Activated B cell treated with CpG ODN at 0.5 μM for 24 hours (primary cell): Measurements from ENCODE around the gene DLGAP1. TPM values are rescaled to one million over a fixed set of nuclear protein-coding genes. Genes with fewer than 3 reads are reported as not detected.

Source experiments
- ATAC-seq: fragments of 200-7000 bp; cut with Tn5 transposase; one replicate; pipeline ENCODE4 v1.10.0; 2021; ENCODE audit warnings: low read depth, mild to moderate bottlenecking, moderate library complexity
- CTCF ChIA-PET: fragments of 350-600 bp; sonication (Branson Sonifier 250); formaldehyde crosslinking; loops from one replicate; lab custom pipeline; 2021; ENCODE audit warnings: antibody characterized with exemption; lab: Charles Lee
- POLR2A ChIA-PET: fragments of 350-600 bp; sonication (Branson Sonifier 250); formaldehyde crosslinking; loops from one replicate; lab custom pipeline; 2021; ENCODE audit warnings: antibody characterized with exemption; lab: Charles Lee
- DNase-seq: peaks from one replicate; pipeline ENCODE4 v3.0.0; 2022
- H3K27ac Mint-ChIP-seq: one replicate; pipeline ENCODE4 v1.8.0; 2020; ENCODE audit warnings: mixed read lengths
- H3K27me3 Mint-ChIP-seq: one replicate; pipeline ENCODE4 v1.8.0; 2021; ENCODE audit warnings: mixed read lengths
- H3K36me3 Mint-ChIP-seq: one replicate; pipeline ENCODE4 v1.8.0; 2021; ENCODE audit warnings: low read depth, mixed read lengths
- H3K4me1 Mint-ChIP-seq: one replicate; pipeline ENCODE4 v1.8.0; 2021; ENCODE audit warnings: mixed read lengths
- H3K4me3 Mint-ChIP-seq: one replicate; pipeline ENCODE4 v1.8.0; 2020; ENCODE audit warnings: mild to moderate bottlenecking, mixed read lengths
- H3K9me3 Mint-ChIP-seq: one replicate; pipeline ENCODE4 v1.8.0; 2020; ENCODE audit warnings: mixed read lengths
- intact Hi-C: fragments of 100-400 bp; cut with micrococcal nuclease; formaldehyde crosslinking; loops from one replicate; pipeline ENCODE4 v1.15.1; 2024
- total RNA-seq: library from RNA; stranded (reverse); gene quantifications from 2 replicates; pipeline ENCODE4 v1.2.3, GENCODE V29; 2022
- TF ChIP-seq, protein P1 (sequence below): fragments of 200-600 bp; IDR thresholded peaks from one replicate; pipeline ENCODE4 v1.8.0; 2022; ENCODE audit warnings: antibody characterized with exemption, mild to moderate bottlenecking

DLGAP1 gene
- total RNA-seq, 1 donor from 2014 or later, result 0.18 TPM

DNA sequence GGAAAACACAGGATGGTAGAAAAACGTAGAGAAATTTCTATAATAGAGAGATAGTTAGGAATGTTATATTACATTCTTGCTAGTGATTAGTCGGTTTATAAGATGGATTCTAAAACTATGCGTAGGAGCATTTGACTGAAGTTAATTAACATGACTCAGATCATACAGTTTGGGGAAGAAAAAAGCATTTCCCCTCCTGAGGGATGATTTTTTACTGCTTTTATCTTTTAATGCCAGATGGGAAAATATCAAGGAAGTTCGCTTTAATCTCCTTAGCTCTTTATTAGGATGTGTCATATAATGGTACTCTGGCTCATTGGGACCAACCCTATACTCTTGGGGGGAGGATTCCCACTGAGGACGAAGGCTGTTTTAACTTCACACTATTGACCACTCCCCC, 503.1 kb downstream of the DLGAP1 start:
- no peaks in the 10 kb centered on the region for H3K27me3 Mint-ChIP-seq
- ChIA-PET POLR2A (no interaction called here), CTCF (no interaction called here)
- no peaks in the 10 kb centered on the region for H3K36me3 Mint-ChIP-seq
- H3K4me3 Mint-ChIP-seq, result no peak overlapping the region
- peaks cover 3% of the 10 kb centered on the region for H3K9me3 Mint-ChIP-seq
- no peaks in the 10 kb centered on the region for H3K4me1 Mint-ChIP-seq
- no peak for ATAC-seq
- intact Hi-C loops, result no loop called here
- DNase-seq, result no peak
- TF ChIP-seq, protein P1, sequence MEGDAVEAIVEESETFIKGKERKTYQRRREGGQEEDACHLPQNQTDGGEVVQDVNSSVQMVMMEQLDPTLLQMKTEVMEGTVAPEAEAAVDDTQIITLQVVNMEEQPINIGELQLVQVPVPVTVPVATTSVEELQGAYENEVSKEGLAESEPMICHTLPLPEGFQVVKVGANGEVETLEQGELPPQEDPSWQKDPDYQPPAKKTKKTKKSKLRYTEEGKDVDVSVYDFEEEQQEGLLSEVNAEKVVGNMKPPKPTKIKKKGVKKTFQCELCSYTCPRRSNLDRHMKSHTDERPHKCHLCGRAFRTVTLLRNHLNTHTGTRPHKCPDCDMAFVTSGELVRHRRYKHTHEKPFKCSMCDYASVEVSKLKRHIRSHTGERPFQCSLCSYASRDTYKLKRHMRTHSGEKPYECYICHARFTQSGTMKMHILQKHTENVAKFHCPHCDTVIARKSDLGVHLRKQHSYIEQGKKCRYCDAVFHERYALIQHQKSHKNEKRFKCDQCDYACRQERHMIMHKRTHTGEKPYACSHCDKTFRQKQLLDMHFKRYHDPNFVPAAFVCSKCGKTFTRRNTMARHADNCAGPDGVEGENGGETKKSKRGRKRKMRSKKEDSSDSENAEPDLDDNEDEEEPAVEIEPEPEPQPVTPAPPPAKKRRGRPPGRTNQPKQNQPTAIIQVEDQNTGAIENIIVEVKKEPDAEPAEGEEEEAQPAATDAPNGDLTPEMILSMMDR, result no peak
- no peak overlapping the region for H3K27ac Mint-ChIP-seq

DNA sequence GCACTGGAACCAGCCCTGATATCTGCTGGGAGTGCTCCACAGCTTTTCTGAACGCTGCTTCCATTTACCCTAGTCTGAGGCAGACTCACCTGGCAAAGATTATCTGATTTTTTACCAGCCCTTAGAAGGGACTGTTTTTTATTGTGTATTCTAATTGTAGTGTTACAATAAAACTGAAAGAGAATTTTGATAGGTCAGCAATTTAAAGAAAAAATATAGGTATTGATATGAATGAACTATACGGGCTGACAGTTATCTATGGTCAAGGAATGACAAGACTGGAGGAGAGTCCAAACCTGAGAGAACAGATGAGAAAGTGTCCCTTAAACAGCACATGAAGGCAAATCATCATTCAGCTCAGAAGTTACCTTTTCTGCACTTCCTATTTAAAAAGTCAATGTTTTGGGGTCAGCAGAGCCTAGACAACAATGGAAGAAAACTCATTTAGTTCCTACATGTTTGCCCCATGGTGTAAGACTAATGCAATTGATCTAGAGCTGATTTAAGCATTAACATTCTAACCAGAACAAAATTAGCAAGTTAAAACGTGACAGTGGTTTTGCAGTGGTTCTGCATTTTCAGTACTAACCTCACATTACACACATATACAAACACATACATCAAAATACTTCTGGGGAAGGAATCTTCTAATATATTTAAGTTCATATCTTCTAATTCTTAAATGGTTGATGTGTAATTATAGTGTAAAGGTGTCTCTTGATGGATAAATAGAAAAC, 504.3 kb downstream of the DLGAP1 start:
- intact Hi-C loops, result no loop called here
- Mint-ChIP-seq H3K9me3 (peaks cover under 1% of the 10 kb centered on the region), H3K27me3 (no peaks in the 10 kb centered on the region), H3K36me3 (no peaks in the 10 kb centered on the region), H3K4me3 (no peak overlapping the region), H3K4me1 (no peaks in the 10 kb centered on the region), H3K27ac (no peak overlapping the region)
- DNase-seq, result no peak
- TF ChIP-seq, protein P1, result no peak
- ChIA-PET POLR2A (no interaction called here), CTCF (no interaction called here)
- no peak for ATAC-seq

- CTCF ChIA-PET, result no interaction called here
- Mint-ChIP-seq H3K9me3 (no peaks in the 10 kb centered on the region), H3K36me3 (no peaks in the 10 kb centered on the region), H3K4me3 (no peak overlapping the region), H3K27ac (no peak overlapping the region), H3K27me3 (no peaks in the 10 kb centered on the region), H3K4me1 (no peaks in the 10 kb centered on the region)
- ATAC-seq (no peak), DNase-seq (no peak)
- POLR2A ChIA-PET, result no interaction called here
- TF ChIP-seq, protein P1, result no peak
- intact Hi-C loops, result no loop called here
These were observed 506.1 kb downstream of the DLGAP1 start for GRCh38 chr18:3948958-3949357.

DNA sequence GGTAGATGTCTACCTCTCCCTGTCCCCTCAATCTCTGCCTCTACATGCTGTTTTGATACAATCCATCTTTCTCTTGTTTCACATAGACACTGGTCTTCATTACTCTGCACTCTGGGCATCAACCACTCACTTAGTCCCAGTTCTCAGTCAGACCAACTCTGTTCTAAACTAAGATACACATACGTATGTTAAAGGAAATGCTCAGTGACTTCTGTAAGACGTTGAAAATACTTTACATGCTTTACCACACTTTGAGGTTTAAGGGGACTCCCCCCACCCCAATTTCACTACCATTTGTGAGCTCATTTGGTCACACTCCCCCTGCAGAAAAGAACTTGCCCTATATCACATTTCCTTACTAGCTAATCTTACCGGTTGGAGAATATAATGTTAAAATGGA, 507.7 kb downstream of the DLGAP1 start:
- Mint-ChIP-seq H3K27ac (no peak overlapping the region), H3K36me3 (no peaks in the 10 kb centered on the region), H3K27me3 (no peaks in the 10 kb centered on the region), H3K4me1 (no peaks in the 10 kb centered on the region), H3K9me3 (no peaks in the 10 kb centered on the region), H3K4me3 (no peak overlapping the region)
- TF ChIP-seq, protein P1, result no peak
- intact Hi-C loops, result no loop called here
- CTCF ChIA-PET, result no interaction called here
- POLR2A ChIA-PET, result no interaction called here
- no peak for ATAC-seq
- DNase-seq, result no peak

DNA sequence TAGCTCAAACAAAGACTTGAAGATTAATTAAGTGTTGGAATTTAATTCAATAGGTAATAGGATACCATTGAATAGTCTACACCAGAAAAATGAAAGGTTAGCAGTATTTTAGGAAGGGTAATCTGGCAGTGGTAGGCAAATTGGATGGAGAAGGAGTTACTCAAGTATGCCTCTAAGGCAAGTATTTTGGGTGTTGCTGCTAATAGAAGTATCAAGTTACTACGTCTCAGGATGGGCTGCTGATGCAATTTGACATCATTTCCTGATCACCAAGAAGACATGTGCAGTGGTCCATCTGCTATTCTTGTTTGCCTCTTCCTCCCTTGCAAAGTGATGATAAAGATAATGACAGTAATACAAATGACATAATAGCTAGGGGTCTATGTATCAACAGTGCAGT, 519.8 kb downstream of the DLGAP1 start:
- H3K4me1 Mint-ChIP-seq, result no peaks in the 10 kb centered on the region
- POLR2A ChIA-PET, result no interaction called here
- H3K9me3 Mint-ChIP-seq, result peaks cover 3% of the 10 kb centered on the region
- intact Hi-C loops, result no loop called here
- H3K27me3 Mint-ChIP-seq, result no peaks in the 10 kb centered on the region
- ATAC-seq (no peak), DNase-seq (no peak)
- H3K36me3 Mint-ChIP-seq, result no peaks in the 10 kb centered on the region
- H3K4me3 Mint-ChIP-seq, result no peak overlapping the region
- TF ChIP-seq, protein P1, result no peak
- H3K27ac Mint-ChIP-seq, result no peak overlapping the region
- CTCF ChIA-PET, result no interaction called here
